Body of pancreas (tissue), 4 donors: ENCODE measurements around the gene NEUROD6. TPM values are rescaled to one million over a fixed set of nuclear protein-coding genes. Genes with fewer than 3 reads are reported as not detected.

Experiments
- ATAC-seq: fragments of 150-250 bp; one replicate; pipeline ENCODE4 v1.9.1; 2016
- DNase-seq, 4 donors: peaks; one replicate each; pipeline ENCODE4 v3.0.0-alpha.2; 2019
- H3K27ac ChIP-seq, 4 donors: fragments of 200-600 bp; sonication (generic); 1 replicate in 3 of 4; 2 replicates in 1 of 4; pipeline versions ENCODE4 v1.5.1 to v1.6.1; 2016 to 2019; ENCODE audit warnings: mild to moderate bottlenecking in 1 of 4, mixed read lengths in 1 of 4, moderate library complexity in 1 of 4
- H3K27me3 ChIP-seq, 2 donors: fragments of 200-600 bp; sonication (generic); one replicate each; pipeline ENCODE4 v1.6.0; 2016; ENCODE audit warnings: mild to moderate bottlenecking in 1 of 2
- H3K36me3 ChIP-seq, 2 donors: fragments of 200-600 bp; sonication (generic); replicated peaks in 1 of 2; 2 replicates each; pipeline ENCODE4 v1.5.1; 2016; ENCODE audit warnings: low read depth in 2 of 2; ENCODE audit not compliant: insufficient read depth in 1 of 2
- H3K4me1 ChIP-seq: fragments of 200-600 bp; sonication (generic); one replicate; pipeline ENCODE4 v1.6.0; 2016
- H3K4me3 ChIP-seq, 2 donors: fragments of 200-600 bp; sonication (generic); 1 replicate in 1 of 2; 2 replicates in 1 of 2; pipeline ENCODE4 v1.5.1; 2016 to 2019
- H3K9me3 ChIP-seq, 3 donors: fragments of 200-600 bp; sonication (generic); 1 replicate in 2 of 3; 2 replicates in 1 of 3; pipeline ENCODE4 v1.5.1; 2016
- POLR2A ChIP-seq, 3 donors: fragments of 450-650 bp; IDR thresholded peaks; one replicate each; pipeline ENCODE4 v1.6.1; 2016; ENCODE audit warnings: antibody characterized with exemption in 3 of 3, mild to moderate bottlenecking in 2 of 3
- WGBS, 2 donors: methylation state at CpG; one replicate each; pipeline ENCODE4 v1.1.5; 2017; 5-methylcytosine and 5-hydroxymethylcytosine counted together
- intact Hi-C: fragments of 100-400 bp; cut with DNase I; formaldehyde crosslinking; loops from one replicate; pipeline ENCODE4 v1.15.1; 2023
- total RNA-seq, 2 donors: library from RNA; depleted of rRNA; stranded (reverse); fragments of >200 nt; gene quantifications; one replicate each; pipeline ENCODE4 v1.1.0, GENCODE V29; 2016
- TF ChIP-seq, protein P1 (sequence below), 7 experiments: fragments of 450-650 bp in 4 of 7; fragments of 200-600 bp in 3 of 7; sonication (generic) in 3 of 7; IDR thresholded peaks; one replicate each; pipeline ENCODE4 v1.5.1; 2016 to 2019; ENCODE audit warnings: antibody characterized with exemption in 7 of 7

The NEUROD6 gene
- total RNA-seq, 2 donors from 2014 or later: not detected

DNA sequence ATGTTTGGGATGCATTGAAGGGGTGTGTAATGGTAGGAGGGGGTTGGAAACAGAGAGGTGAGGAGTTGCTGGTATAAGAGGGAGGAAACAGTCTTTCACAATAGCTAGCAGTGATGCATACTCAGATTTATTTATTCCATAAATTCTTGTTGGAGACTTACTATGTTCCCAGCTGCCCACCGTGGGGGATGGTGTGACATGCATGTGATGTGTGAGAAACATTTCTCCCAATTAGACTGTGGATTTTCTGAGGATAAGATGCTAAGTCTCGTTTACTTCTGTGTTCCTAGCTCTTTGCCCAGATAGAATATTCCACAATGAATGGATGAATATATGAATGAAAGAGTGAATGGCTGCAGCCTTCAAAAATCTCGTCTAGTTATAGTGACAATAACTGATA is 23.0 kb upstream of the NEUROD6 start:
- no peaks in the 10 kb centered on the region for H3K4me1 ChIP-seq
- ATAC-seq (no peak), DNase-seq (no peak)
- intact Hi-C loops: no loop called here
- H3K27ac ChIP-seq: no peak overlapping the region
- no peaks in the 10 kb centered on the region for H3K36me3 ChIP-seq
- 38 to 46% methylated on average over 3 of the region's 3 CpGs for WGBS, 2 donors
- H3K9me3 ChIP-seq: no peaks in the 10 kb centered on the region
- no peak for TF ChIP-seq POLR2A (IDR thresholded peaks at IDR 0.05)
- TF ChIP-seq, protein P1, sequence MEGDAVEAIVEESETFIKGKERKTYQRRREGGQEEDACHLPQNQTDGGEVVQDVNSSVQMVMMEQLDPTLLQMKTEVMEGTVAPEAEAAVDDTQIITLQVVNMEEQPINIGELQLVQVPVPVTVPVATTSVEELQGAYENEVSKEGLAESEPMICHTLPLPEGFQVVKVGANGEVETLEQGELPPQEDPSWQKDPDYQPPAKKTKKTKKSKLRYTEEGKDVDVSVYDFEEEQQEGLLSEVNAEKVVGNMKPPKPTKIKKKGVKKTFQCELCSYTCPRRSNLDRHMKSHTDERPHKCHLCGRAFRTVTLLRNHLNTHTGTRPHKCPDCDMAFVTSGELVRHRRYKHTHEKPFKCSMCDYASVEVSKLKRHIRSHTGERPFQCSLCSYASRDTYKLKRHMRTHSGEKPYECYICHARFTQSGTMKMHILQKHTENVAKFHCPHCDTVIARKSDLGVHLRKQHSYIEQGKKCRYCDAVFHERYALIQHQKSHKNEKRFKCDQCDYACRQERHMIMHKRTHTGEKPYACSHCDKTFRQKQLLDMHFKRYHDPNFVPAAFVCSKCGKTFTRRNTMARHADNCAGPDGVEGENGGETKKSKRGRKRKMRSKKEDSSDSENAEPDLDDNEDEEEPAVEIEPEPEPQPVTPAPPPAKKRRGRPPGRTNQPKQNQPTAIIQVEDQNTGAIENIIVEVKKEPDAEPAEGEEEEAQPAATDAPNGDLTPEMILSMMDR (IDR thresholded peaks at IDR 0.05): no peak
- no peaks in the 10 kb centered on the region for H3K27me3 ChIP-seq
- H3K4me3 ChIP-seq: no peak overlapping the region

DNA sequence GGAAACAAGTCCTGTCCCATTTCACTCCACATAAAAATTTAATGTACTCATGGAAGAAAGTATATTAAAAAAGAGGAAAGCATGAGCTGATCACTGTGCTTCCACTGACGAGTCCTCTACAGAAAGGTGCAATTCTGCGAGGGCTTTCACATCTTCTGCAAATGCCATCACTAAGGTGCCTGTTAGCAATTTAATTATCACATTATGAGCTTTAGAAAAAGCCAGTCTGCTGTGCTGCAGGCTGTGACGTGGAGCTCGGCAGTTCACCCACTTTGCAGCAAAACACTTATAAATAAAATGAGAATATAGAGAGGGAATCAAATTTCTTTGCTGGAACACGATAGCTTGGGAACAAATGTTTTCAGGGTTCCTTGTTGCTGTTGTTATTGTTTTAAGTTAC is 22.5 kb upstream of the NEUROD6 start:
- no peak for ATAC-seq
- no peak for DNase-seq
- Histone ChIP-seq H3K4me3 (no peak overlapping the region), H3K27ac (no peak overlapping the region), H3K9me3 (no peaks in the 10 kb centered on the region), H3K27me3 (no peaks in the 10 kb centered on the region), H3K36me3 (no peaks in the 10 kb centered on the region), H3K4me1 (no peaks in the 10 kb centered on the region)
- 43 to 47% methylated on average over 5 of the region's 5 CpGs for WGBS, 2 donors
- intact Hi-C loops: no loop called here
- TF ChIP-seq, protein P1 (IDR thresholded peaks at IDR 0.05): no peak
- no peak for TF ChIP-seq POLR2A (IDR thresholded peaks at IDR 0.05)

DNA sequence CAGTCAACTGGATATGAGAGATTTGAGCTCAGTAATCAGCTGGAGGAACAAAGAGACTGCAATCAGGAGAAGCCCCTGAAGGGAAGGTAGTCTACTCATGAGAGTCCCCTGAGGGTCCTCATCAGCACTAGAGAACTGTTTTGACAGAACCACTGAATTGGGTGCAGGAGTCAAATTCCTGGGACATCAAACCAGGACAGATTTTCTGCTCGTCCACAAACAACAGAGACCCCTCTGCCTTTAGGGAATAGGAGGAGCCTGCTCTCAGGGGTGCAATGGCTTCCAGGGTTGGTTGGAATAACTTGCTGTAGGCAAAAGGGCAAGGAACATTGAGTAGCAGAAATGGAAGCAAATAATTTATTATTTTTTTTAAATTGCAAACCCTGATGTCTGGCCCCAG is 21.9 kb upstream of the NEUROD6 start:
- Histone ChIP-seq H3K4me3 (no peak overlapping the region), H3K4me1 (no peaks in the 10 kb centered on the region), H3K36me3 (no peaks in the 10 kb centered on the region), H3K9me3 (no peaks in the 10 kb centered on the region), H3K27me3 (no peaks in the 10 kb centered on the region), H3K27ac (no peak overlapping the region)
- 42 to 44% methylated on average over 1 of the region's 1 CpG for WGBS, 2 donors
- DNase-seq (no peak), ATAC-seq (no peak)
- TF ChIP-seq, protein P1 (IDR thresholded peaks at IDR 0.05): no peak
- TF ChIP-seq POLR2A (IDR thresholded peaks at IDR 0.05): no peak
- intact Hi-C loops: no loop called here

DNA sequence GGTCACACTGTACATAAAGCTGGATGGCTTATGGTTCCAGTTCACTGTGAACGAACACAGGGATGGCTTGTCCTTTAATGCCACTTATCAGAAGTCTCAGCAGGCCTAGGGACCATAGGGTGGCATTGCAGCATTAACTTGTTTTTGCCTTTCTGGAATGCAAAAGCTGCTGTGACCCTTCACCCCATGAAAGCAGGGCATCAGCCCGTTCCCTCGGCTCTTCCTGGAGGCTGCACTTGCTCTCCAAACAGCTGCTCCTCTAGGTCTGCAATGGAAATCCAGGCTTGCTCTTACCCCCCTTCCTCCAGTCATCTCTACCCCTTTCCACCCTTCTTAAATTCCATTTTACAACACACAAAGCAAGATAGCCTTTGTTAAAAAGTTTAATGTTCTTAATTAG is 17.9 kb upstream of the NEUROD6 start:
- no peaks in the 10 kb centered on the region for H3K4me1 ChIP-seq
- no peaks in the 10 kb centered on the region for H3K36me3 ChIP-seq
- 32 to 33% methylated on average over 3 of the region's 3 CpGs for WGBS, 2 donors
- H3K9me3 ChIP-seq: no peaks in the 10 kb centered on the region
- no peaks in the 10 kb centered on the region for H3K27me3 ChIP-seq
- DNase-seq: no peak
- TF ChIP-seq POLR2A (IDR thresholded peaks at IDR 0.05): no peak
- TF ChIP-seq, protein P1 (IDR thresholded peaks at IDR 0.05): no peak
- H3K4me3 ChIP-seq: no peak overlapping the region
- intact Hi-C loops: no loop called here
- no peak for ATAC-seq
- no peak overlapping the region for H3K27ac ChIP-seq

DNA sequence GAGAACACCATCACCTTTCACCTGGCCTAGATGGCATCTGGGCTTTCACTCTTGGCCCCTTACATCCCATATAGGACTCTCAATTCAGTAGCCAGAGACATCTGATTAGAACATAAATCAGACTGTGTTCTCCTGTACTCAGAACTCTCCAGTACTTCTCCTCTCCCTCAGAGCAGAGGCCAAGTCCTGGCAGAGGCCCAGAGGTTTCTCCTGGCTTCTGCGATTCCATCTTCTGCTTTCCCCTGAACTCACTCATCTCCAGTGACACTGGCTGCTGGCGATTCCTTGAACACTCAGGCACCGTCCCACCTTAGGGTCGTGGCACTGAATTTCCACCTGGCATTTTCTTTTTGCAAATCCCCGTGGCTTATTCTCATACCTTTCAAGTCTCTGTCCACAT is 4.9 kb upstream of the NEUROD6 start:
- Histone ChIP-seq H3K27ac (no peak overlapping the region), H3K4me3 (no peak overlapping the region), H3K4me1 (no peaks in the 10 kb centered on the region), H3K27me3 (no peaks in the 10 kb centered on the region), H3K9me3 (no peaks in the 10 kb centered on the region), H3K36me3 (no peaks in the 10 kb centered on the region)
- no peak for ATAC-seq
- no peak for DNase-seq
- TF ChIP-seq, protein P1 (IDR thresholded peaks at IDR 0.05): no peak
- TF ChIP-seq POLR2A (IDR thresholded peaks at IDR 0.05): no peak
- intact Hi-C loops: no loop called here
- WGBS, 2 donors: 59 to 70% methylated on average over 5 of the region's 5 CpGs
